Stimulated activated CD4-positive, alpha-beta T cell treated with anti-CD3 and anti-CD28 coated beads, Interleukin-12 subunit alpha, Interleukin-12 subunit beta, amount 100 ng/mL, for 24 hours (primary cell): ENCODE results near the gene PAM.

Experiments
- DNase-seq, 2 experiments: peaks; one replicate each; pipeline ENCODE4 v3.0.0-alpha.2; 2020; ENCODE audit warnings: low read depth in 2 of 2

Gene PAM

DNA sequence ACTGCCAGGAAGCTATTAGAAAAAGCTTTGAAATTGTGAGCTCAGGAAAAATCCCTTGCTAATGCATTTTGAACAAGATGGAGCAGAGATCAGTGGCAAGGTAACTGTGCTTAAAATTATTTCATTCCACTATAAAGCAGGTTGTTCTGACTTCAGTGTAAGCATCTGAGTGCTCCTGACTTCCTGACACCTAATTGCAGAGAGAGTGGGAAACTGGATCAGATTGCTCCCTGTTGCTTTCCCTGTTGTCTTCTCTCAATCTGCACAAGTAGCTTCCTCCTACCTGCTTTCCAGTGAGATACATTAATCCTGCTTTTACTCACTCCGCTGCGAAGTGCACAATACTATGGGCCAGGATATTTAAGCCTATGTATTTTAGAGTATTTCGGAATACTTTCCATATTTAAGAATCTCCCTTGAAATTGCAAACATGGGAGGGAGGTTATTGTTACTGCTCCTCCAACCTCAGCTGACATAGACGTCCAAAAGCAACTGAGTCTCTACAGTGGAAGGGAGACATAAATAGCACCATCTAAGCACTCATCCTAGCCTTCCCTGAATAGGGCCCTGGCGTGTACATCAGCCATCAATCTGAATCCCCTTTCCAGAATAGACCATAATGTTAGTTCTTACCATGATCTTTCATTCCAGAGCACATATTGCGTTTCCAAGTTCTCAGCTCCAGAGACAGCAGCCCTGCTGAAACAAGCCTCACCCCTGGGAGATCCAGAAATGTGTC, 178.8 kb downstream of the PAM start:
- DNase-seq = no peak

GRCh38 chr5:102937894-102938293, 182.8 kb downstream of the PAM start:
- DNase-seq = no peak

DNA sequence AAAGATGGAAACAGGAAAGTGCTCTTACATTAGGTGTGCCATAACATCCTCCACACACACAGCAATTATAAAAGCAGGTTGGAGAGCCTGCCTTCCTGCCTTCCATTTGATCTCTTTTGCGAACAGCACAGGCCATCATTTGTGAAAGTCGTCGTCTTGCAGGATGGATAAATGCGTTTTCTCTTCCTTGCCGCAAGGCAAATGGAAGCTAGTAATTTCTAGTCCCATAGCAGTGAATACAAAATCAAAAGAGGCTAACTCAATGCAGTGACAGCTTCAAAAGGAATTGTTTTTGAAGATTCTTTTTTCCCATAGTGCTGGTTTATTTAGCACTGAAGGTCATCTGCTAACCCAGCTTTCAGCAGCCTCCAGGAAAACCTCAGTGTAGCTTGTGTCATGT, 186.0 kb downstream of the PAM start:
- no peak for DNase-seq

DNA sequence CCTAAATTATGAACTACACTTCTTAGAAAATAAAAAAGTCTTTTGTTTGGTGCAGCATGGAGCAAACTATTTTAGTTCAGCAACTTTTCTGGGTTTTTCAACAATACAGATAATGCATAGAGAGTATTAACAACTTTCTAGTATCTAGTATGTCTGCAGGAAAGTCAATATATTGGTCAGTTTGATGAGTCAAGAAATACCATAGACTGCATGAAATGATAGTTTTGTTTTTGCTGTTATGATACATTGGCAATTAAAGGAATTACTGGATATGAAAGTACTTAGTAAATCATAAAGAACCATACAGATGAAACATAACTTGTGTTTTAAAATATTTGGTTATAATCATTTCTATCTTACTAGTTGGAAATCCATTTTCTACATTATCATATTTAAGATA, 191.3 kb downstream of the PAM start:
- no peak for DNase-seq

- DNase-seq = no peak
These were observed 191.9 kb downstream of the PAM start for GRCh38 chr5:102946971-102947370.

DNA sequence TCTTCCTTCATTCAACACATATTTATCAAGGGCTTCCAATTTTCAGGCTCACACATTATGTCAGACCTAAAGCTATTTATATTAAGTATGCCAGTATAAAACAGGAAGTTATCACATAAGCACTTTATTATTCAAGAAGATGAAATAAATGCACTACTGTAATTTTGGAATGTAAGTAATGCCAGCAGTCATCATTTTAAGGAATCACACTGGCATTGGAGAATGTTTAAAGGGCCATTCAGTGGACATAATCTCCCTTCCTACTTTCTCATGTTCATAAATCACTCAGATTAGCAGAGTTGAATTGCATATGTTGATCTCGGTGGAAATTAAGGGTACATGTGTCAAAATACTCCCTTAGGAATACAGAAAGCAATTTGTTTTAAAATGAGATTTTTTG, 200.4 kb downstream of the PAM start:
- DNase-seq = no peak

DNA sequence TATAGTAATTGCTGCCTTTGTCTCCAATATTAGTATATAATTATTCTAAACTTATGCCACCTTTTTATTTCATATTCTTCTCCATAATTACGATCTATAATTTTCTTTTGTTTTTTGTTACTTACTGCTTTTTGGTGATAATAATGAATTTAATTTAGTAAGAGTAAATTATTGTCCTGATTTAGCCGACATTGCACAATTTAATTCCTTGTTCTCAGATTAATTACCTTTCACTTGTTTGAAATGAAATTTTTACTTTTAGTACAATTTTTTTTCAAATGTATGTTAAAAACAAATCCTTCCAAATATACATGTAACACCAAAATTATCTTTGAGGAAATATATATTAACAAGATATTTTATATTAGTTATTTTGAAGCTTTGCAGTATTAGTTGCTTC, 201.5 kb downstream of the PAM start:
- DNase-seq = no peak

- DNase-seq = no peak
These were observed 202.0 kb downstream of the PAM start for GRCh38 chr5:102957141-102957540.

DNA sequence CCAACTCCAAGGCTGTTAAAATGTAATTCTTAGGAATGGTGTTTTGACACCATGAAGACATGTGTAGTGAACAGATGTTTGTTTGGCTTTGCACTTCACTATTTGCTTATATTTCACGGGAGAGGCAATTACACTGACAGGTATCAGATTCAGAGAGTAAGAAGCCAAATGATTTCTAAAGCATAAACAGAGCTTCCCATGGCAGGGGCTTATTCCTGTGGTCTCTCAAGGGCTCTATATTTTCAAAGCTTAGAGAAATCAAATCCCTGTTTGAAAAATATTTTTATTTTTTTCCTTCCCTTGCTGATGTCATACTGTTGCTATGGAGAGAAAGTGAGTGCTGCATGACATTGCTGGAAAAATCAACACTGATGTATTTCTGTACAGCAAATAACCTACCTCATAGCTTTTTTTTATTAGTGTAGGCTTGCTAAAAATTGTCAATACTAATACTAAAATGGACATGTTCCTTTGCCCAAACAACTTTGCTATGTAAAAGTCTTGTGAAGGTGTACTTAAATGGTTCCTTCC, 203.4 kb downstream of the PAM start:
- DNase-seq = no peak

GRCh38 chr5:102959055-102959454, 203.9 kb downstream of the PAM start:
- no peak for DNase-seq

DNA sequence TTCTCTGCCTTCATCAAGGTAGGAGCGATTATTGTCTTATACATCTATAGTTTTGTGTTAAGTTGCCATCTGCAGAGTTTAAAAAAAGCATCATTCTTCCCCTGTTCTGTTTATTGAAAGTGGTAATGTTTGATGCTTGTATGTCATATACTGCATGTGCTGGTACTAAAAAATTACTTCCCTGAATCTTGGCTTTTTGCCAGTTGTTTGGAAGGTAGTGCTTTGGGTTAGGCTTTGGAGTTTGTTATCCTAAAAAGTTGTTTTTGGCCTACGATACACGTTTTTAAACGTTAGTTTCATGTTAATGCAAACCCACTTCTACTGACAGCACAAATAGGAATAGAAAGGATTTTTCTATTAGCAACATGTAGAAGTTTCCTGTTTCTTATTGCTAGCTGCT, 206.6 kb downstream of the PAM start:
- no peak for DNase-seq

DNA sequence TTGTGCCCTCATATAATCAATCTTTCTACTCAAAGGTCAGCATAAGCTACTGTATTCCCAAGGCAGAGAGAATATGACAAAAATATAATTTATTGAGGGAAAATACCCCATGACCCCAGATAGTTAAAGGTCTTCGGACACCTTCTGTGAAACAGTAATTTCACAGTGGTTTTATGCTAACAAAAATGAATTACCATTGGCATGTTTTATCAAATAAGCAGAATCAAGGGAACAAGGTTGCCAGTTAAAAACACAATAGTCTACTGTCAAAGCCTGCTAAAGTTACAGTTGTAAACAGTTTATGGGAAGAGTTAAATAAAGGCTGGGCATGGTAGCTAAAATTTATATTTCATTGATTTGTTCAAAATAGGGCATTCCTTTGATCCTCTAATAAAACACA, 210.5 kb downstream of the PAM start:
- DNase-seq = no peak

- no peak for DNase-seq
These were observed 214.5 kb downstream of the PAM start for GRCh38 chr5:102969641-102970040.

- no peak for DNase-seq
These were observed 216.7 kb downstream of the PAM start for GRCh38 chr5:102971676-102972293.

- DNase-seq = no peak
These were observed 219.1 kb downstream of the PAM start for GRCh38 chr5:102974177-102974576.

DNA sequence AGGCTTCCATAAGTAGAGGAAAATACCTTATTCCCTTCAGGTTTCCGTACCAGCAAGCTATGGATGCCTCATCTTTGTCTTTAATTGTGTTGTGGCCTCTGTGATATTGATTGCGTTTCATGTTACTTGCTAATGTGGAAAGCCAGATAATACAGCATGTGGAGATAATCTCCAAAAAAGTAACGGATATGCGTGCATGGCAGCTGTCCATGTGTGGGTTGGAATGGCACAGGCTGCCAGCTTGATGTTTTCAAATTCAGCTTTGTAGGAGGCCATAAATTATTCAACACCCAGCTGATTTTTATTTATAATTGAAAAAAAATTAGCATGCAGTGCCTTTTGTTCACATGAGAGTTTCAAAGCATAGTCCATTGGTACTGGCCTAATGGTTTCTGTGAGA, 219.9 kb downstream of the PAM start:
- no peak for DNase-seq

DNA sequence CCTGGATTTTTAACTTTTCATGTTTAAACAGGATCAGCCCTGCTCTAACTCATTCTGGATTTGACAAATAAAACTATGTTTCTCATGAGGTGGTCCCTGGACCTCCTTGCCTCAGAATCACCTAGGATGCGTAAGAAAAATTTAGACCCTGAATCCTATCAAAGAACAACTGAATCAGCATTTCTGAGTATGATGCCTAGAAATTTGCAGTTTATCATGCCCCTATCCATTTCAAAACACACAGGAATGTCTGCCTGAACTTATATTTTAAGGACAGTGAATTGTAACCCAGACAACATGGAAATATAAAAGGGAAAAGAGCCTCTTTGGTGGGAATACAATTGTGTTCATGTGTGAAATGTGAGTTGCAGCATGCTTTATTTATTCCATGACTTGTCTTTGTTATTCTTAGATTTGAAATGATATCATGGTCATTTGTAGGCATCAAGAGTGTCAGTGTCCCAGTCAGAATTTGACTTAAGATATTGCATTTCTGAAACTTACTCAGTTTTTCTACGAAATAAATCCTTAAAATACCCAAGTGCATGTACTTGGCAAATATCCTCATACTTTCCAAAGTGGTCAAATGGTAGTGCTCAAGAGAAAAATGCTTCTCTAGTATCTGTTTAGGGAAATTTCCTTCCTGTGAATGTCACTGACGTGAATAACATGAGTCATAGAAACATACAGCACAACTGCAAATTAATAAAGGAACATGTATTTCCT, 220.5 kb downstream of the PAM start:
- no peak for DNase-seq

GRCh38 chr5:102981957-102982635, 227.0 kb downstream of the PAM start:
- DNase-seq = no peak

DNA sequence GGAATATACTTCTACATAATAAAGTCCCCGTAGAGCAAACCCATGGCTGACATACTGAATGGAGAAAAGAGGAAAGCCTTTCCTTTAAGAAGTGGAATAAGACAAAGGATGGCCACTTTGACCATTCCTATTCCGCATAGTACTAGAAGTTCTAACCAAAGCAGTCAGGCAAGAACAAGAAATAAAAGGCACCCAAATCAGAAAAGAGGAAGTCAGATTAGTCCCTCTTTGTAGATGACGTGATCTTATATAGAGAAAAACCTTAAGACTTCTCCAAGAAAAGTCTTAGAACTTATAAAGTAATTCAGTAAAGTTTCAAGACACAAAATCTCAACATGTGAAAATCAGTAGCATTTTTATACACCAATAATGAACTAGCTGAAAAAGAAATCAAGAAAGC, 231.0 kb downstream of the PAM start:
- no peak for DNase-seq

DNA sequence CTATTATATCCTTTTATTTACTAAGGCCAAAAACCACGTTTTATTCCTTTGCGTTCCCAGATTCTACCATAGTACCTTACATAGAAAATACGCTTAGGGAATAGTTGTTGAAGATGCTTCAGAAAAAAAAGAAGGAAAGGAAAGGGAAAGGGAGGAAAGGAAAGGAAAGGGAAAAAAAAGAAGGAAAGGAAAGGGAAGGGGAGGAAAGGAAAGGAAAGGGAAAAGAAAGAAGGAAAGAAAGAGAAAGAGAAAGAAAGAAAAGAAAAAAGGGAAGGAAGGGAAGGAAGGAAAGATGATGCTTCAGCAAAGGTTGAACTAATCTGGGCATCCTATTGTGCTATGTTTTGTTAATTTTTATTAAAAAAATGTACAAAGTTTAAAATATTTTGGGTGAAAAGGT, 233.4 kb downstream of the PAM start:
- DNase-seq = no peak

GRCh38 chr5:102991802-102992201, 236.7 kb downstream of the PAM start:
- no peak for DNase-seq

DNA sequence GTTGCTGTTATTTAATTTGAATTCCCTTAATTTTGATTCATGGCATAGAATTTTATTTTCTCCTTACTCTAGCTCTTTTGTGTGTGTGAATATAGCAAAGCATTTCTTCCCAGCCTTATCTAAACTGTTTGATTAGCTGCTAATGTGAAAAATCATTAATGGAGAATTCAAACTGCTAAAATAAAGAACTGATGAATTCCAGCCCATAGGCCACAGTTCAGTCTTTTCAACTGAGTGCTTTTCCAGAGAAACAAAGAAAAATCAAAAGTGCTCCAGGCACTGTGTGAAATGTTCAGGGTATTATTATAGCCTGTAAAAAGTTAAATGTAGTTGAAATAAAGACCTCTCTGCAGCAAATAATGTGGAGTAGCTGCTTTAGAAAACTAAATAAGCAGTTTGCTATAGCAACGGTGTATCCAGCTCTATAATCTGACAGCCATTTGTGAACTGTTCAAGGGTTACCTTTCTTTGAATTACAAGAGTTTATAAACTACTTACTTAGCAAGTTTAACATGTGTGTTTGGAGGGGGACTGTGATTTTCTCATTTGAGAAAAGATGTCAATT, 241.0 kb downstream of the PAM start:
- DNase-seq = no peak
